Measurements from ENCODE around the gene MED29.

GRCh38 chr19:39410017-39410830 lies 19.0 kb downstream of the MED29 start:
- TF ChIP-seq POLR2A (IDR thresholded peaks at IDR 0.05; ENCODE audit: borderline replicate concordance, extremely low read depth, insufficient read depth, insufficient read length) (peak; percentile 42), CTCF (IDR thresholded peaks at IDR 0.05 in 2 of 3, conservative IDR thresholded peaks at IDR 0.05 in 1 of 3; ENCODE audit: borderline replicate concordance in 1 of 3, insufficient read depth in 1 of 3, low read depth in 2 of 3, low read length in 2 of 3) (no peak), EZH2 (IDR thresholded peaks at IDR 0.05) (no peak), SIN3A (IDR thresholded peaks at IDR 0.05; ENCODE audit: low read depth) (no peak), JUND (IDR thresholded peaks at IDR 0.05) (no peak), POLR2AphosphoS5 (IDR thresholded peaks at IDR 0.05; ENCODE audit: low read depth, low read length) (peak; percentile 62), MAX (IDR thresholded peaks at IDR 0.05) (no peak), RAD21 (IDR thresholded peaks at IDR 0.05; ENCODE audit: low read depth) (no peak), SRF (IDR thresholded peaks at IDR 0.05; ENCODE audit: low read depth) (no peak), FOSL1 (IDR thresholded peaks at IDR 0.05; ENCODE audit: low read depth) (no peak), REST (IDR thresholded peaks at IDR 0.05; ENCODE audit: low read depth) (no peak), YY1 (IDR thresholded peaks at IDR 0.05; ENCODE audit: extremely low read depth, insufficient replicate concordance, low read depth, low read length) (no peak), SP1 (IDR thresholded peaks at IDR 0.05; ENCODE audit: low read depth) (no peak)
